Left ventricle myocardium inferior (tissue), 1 donor: ENCODE measurements around the gene MPV17. TPM values are rescaled to one million over a fixed set of nuclear protein-coding genes. Genes with fewer than 3 reads are reported as not detected.
A peak's percentile ranks its signal among the peaks of the same experiment; 100 is the strongest.
"Not testable (repeated sequence)": the region's sequence is repeated elsewhere in the genome, so short reads cannot be mapped to it uniquely, and the experiment has no call there.

Experiments used
- DNase-seq: peaks from one replicate; pipeline ENCODE4 v3.0.0-alpha.2; 2020
- H3K27ac ChIP-seq: fragments of 200-600 bp; replicated peaks from 2 replicates; pipeline ENCODE4 v1.8.0; 2021
- H3K27me3 ChIP-seq: fragments of 200-600 bp; 2 replicates; pipeline ENCODE4 v1.8.0; 2021; ENCODE audit warnings: low read depth
- H3K36me3 ChIP-seq: fragments of 200-600 bp; 2 replicates; pipeline ENCODE4 v1.8.0; 2021
- H3K4me1 ChIP-seq: fragments of 200-600 bp; 2 replicates; pipeline ENCODE4 v1.8.0; 2021
- H3K4me3 ChIP-seq: fragments of 200-600 bp; 2 replicates; pipeline ENCODE4 v1.8.0; 2021; ENCODE audit warnings: mild to moderate bottlenecking, moderate library complexity
- H3K9me3 ChIP-seq: fragments of 200-600 bp; replicated peaks from 2 replicates; pipeline ENCODE4 v1.8.0; 2021
- CTCF ChIP-seq: fragments of 200-600 bp; IDR thresholded peaks from 2 replicates; pipeline ENCODE4 v1.8.0; 2021; ENCODE audit warnings: antibody characterized with exemption, mild to moderate bottlenecking, borderline replicate concordance
- intact Hi-C: fragments of 100-400 bp; cut with micrococcal nuclease; formaldehyde crosslinking; loops from one replicate; pipeline ENCODE4 v1.11.0; 2022
- total RNA-seq: library from RNA; stranded (reverse); fragmentation: NEBNext Ultra II Directional; extraction: Animal tissue kit (Norgen Biotek cat#: 25700); gene quantifications from one replicate; pipeline ENCODE4 v1.2.1, GENCODE V29; 2021
- donor health status: DM: no; HTN: yes; CAD: no; lungs with severe emphysema.

The MPV17 gene
- total RNA-seq, 1 donor from 2014 or later, result 59.2 TPM

DNA sequence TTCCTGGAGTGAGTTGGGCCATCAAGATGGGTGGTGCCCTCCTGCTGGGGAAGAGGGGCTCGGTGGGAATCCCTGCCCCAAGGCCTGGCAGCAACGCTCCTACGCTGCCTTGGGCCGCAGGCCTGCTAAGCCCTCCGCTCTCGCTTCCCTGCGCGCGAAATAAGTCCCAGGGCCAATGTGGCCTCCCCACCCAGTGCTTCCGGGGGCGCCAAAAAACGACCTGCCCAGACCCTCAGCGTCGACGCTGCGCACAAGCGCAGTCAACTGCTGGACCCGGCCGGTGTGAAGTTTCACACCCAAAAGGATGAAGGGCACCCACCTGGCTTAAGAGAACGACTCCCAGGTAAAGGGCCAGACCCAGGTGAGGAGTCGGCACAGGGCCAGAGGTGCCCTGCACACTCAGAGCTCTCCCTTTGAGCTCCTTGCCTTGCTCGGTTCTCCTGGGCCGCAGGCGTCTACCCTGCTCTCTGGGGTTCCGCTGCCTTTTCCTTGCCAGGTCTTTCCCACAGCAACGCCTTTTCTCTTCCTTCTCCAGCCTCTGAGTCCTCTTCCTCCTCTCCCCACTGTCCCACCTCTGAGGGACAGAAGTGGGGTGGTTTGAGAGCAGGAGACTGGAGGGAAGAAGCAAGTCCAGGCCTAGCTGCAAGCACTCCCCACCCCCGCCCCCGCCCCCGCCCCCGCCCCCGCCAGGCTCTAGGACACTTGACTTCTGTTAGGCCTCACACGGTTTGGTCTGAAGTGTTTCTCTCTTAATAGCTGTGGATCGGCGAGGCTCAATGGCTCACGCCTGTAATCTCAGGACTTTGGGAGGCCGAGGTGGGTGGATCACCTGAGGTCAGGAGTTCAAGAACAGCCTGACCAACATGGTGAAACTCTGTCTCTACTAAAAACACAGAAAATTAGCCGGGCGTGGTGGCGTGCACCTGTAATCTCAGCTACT, 47.4 kb downstream of the MPV17 start, which contains the start of gene DNAJC5G:
DNAJC5G (plus strand) TSS at position 223 of the 940 bp plus-strand sequence. CDS start 1,296 bp downstream, outside the sequence.
- Histone ChIP-seq H3K9me3 (no peaks in the 10 kb centered on the region), H3K4me3 (no peak within 1 kb of the TSS), H3K27ac (peak within 1 kb of the TSS; percentile 86), H3K4me1 (peaks cover 46% of the 10 kb centered on the region), H3K36me3 (no peaks in the 10 kb centered on the region), H3K27me3 (peaks cover 8% of the 10 kb centered on the region)
- intact Hi-C loops, result no loop called here
- DNase-seq, result no peak
- TF ChIP-seq CTCF, result no peak

GRCh38 chr2:27272537-27273522, 50.1 kb downstream of the MPV17 start:
- H3K4me3 ChIP-seq, intact Hi-C loops, H3K36me3 ChIP-seq, DNase-seq, H3K9me3 ChIP-seq: not testable (repeated sequence)
- H3K27ac ChIP-seq, result peak overlapping the region; percentile 86
- H3K4me1 ChIP-seq, result peaks cover 46% of the 10 kb centered on the region
- H3K27me3 ChIP-seq, result peaks cover 15% of the 10 kb centered on the region

DNA sequence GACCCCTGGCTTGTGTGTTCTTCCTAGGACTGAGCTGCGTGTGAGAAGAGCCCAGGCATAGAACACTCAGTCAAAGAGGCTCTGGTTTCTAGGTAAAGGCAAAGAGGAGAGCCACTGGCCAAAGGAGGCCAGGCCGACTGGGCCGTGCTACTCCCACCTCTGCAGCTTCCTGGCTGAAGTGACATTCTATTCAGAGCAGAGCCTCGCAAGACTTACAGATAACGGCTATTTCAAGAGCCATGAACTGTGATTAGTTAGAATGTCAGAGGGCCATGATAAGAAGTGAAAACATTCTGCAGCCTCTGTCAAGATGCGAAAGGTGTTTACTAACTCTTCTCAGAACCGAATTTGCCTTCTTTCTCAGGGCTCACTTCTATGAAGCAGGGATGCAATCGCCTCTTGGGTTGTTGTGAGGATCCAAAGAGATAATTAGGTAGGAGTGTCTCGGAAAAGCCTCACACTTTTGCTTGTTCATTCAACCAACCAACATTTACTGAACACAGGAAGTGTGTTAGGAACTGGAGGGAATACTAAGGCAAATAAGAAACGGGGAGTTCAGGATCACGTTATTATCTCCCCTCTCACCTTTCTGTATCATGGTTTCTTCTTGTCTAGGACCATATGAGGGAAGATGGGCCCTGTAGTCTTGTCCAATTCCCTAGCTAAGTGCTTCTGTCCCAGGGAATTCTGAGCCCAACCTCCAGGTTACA, 51.1 kb downstream of the MPV17 start:
- no peak overlapping the region for H3K4me3 ChIP-seq
- H3K36me3 ChIP-seq, result no peaks in the 10 kb centered on the region
- peaks cover 46% of the 10 kb centered on the region for H3K4me1 ChIP-seq
- no peak for DNase-seq
- intact Hi-C loops, result no loop called here
- no peak for TF ChIP-seq CTCF
- H3K27ac ChIP-seq, result peak overlapping the region; percentile 86
- peaks cover 20% of the 10 kb centered on the region for H3K27me3 ChIP-seq
- no peaks in the 10 kb centered on the region for H3K9me3 ChIP-seq

DNA sequence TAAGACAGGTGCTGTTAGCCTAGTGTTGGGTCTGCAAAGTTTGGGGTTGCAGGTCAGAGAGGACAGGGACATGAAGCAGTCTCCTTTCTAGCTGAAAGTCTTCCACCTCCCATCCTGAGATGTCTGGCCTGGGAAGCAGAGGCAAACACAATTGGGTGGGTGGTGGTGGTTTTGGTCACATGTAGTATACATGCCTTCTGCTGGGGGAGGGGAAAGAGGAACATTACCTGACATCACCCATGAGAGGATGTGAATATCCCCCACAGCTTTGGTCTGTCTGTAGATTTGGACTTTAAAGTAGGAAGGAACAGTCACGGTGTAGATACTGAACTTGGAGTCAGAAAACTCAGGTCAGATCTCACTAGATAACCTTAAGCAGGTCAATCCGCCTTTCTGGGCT, 52.2 kb downstream of the MPV17 start:
- Histone ChIP-seq H3K27me3 (peaks cover 29% of the 10 kb centered on the region), H3K27ac (peak overlapping the region; percentile 86), H3K36me3 (no peaks in the 10 kb centered on the region), H3K9me3 (no peaks in the 10 kb centered on the region), H3K4me3 (no peak overlapping the region), H3K4me1 (peaks cover 48% of the 10 kb centered on the region)
- no peak for TF ChIP-seq CTCF
- no peak for DNase-seq
- intact Hi-C loops, result no loop called here

DNA sequence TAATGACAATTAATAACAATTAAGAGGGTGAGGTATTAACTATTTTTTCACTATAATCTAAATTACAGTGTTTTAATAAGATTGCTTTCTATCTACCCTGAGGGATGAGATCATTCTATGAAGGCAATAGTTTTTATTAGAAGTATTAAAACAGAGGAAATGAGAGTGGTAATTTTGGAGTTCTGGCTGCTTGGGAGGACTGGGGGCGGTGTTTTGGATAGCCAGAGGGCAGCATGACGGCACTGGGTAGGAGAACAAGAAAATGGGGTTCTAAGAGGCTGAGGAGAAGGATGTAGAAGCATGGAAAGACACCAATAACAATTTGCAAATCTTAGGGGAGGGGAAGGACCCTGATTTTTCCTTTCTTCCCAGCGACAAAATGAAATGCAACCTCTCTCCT, 52.8 kb downstream of the MPV17 start:
- H3K36me3 ChIP-seq, result no peaks in the 10 kb centered on the region
- DNase-seq, result no peak
- H3K4me3 ChIP-seq, result no peak overlapping the region
- no peak for TF ChIP-seq CTCF
- peaks cover 35% of the 10 kb centered on the region for H3K27me3 ChIP-seq
- H3K27ac ChIP-seq, result peak overlapping the region; percentile 86
- intact Hi-C loops, result no loop called here
- no peaks in the 10 kb centered on the region for H3K9me3 ChIP-seq
- peaks cover 53% of the 10 kb centered on the region for H3K4me1 ChIP-seq

- H3K36me3 ChIP-seq, H3K9me3 ChIP-seq, H3K4me3 ChIP-seq, H3K27ac ChIP-seq, intact Hi-C loops, DNase-seq: not testable (repeated sequence)
- Histone ChIP-seq H3K4me1 (peaks cover 59% of the 10 kb centered on the region), H3K27me3 (peaks cover 53% of the 10 kb centered on the region)
Measured at GRCh38 chr2:27268296-27268695, 54.6 kb downstream of the MPV17 start.
